HG02981 (cell line): ENCODE results near the gene DYNC1I1.

Experiments used
- ATAC-seq: cut with Tn5 transposase; IDR thresholded peaks from one replicate; pipeline ENCODE4 v1.9.1; 2021; ENCODE audit warnings: mild to moderate bottlenecking, moderate library complexity; ENCODE audit not compliant: unreplicated experiment

The DYNC1I1 gene

DNA sequence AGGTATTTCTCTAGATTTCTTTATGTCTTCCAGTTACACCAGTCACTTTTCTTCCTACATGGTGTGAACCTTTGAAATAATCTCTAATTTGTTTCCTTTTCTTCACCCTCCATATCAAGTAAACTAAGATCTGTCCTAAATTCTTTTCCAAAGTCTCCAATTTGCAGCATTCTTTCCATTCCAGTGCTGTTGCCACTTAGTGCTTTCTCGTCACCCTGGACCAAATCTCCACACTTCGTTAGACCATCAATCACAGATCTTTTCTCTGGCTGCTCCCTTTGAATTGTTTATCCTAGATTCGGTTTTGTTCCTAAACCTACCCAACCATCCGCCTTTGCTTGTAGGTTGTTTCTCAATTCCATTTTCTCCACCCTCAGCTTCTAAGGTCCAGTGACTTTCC lies 74.7 kb downstream of the DYNC1I1 start:
- no peak for ATAC-seq

DNA sequence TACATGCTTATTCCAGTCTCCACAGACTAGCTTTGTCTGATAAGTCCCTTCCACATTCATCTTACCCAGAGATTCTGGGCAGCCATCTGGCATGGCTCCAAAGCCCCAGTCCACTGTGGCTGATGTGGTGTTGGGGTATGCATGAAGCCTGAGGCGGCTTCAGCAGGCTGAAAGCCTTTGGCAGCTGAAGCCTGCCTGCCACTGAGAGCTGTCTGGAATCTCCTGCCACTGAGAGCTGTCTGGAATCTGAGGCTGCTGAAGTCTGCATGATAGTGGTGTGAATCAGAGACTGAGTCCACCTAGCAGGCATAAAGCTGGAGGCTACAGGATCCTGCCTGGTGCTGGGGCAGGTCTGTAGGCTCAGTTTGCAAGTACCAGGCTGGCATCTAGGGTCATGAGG lies 87.1 kb downstream of the DYNC1I1 start:
- no peak for ATAC-seq

DNA sequence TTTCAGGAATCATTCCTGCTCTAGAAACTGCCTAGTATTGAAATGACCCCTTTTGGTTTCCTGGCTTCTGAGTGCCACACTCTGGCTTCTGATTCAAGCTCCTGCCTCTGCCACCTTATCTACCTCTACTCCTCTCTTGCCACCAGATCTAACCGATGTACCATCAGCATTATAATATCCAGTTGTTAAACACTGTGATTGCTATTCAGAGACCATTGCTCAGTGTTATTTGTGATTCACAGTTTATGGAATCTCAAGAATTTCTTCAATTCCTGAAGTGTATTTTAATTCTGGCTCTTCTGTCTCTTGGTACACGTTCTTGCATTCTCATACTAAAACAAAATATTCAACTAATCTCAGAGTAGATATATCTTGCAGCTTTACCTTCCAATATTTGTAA lies 88.7 kb downstream of the DYNC1I1 start:
- no peak for ATAC-seq

DNA sequence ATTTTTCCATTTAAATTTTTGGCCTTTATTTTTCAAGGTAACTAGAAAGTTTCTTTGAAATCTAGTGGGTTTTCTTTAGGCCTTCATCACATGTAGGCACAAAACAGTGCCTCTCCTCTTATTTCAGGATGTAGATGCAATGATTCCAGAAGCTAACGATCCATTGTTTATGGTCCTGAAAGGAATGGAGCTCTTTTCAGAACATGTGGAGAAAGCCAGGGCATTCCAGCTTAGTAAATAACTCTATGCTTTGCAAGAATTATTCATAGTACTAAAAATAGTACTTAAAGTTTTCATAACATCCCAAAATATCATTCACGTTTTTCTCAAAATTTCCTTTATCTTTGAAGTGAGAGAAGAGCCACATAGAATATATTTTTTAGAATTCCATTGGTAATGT lies 91.3 kb downstream of the DYNC1I1 start:
- ATAC-seq, result no peak

DNA sequence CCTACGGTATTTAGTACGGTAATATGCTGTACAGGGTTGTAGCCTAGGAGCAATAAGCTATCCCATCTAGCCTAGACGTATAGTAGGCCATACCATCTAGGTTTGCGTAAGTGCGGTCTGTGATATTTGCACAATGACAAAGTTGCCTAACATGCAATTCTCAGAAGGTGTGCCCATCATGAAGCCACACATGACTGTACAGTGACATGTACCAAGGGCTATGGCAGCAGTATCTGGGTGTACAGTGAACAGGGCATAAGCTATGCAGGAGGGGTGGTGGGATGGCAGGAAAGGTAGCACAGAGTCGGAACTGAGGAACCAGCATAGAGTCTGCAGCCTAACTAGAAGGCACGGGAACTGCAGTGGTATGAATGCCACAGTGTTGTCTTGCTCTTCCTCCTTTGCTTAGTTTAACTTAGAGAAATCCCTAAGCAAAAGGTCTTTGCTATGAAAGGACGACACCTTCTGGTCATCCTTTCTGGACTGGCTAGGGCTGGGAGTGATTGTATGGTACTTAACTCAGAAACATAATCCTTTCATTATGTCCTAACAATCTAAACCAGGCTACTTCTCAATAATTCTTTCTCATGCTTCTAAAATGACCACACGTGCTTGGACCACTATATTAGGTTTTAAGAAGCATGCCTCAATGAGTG lies 93.5 kb downstream of the DYNC1I1 start:
- ATAC-seq, result no peak

DNA sequence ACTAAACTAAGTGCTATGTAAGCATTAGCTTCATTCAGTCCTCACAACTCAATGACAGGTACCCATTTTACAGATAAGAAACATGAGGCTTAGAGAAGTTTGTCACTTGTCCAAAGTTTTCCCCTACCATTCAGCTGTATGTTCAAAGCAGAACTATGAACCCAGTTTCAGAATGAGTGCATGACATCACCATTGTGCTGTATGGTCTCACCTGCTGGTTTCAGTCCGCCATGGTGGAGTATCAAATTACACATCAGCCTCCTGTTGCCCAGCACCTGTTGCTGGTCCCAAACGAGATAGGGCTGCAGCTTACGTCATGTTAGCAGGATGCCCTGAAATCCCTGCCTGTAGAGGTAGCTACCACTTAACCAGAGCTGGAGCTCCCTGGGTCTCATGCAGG lies 95.0 kb downstream of the DYNC1I1 start:
- peak; percentile 83 for ATAC-seq

DNA sequence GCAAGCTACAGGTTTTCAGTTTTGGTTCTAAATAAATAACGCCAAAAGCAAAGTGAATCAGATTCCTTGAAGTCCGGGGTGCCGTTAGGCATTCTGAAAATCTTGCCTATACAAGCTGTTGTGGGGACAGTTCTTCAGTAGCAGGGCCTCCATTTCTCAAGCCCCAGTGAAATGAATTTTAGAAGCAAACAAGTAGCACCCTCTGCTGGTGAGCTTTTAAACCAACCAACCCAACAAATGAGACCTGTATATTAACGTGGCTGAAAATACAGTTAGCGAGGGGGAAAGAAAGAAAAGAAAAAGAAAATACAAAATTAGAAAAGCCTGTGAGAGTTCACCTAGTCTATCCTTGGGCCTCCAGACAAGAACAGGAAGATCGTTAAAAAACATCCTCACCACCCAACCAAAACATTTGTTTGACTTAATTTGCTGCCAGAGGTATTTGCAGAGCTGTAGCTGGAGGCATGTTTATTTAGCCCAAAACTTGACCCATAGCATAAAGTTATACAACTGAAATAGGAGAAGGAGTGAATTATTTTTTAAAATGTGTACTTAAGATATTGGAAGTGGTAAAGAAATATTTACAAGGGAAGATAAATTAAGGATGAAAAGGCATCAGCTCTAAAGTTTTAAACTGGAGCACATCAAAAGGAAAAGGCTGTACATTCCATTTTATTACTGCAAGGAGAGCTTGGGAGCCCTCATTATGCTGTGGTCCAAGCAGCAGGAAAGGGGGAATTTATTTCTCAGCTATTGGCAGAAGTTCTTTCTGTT lies 98.9 kb downstream of the DYNC1I1 start:
- no peak for ATAC-seq

DNA sequence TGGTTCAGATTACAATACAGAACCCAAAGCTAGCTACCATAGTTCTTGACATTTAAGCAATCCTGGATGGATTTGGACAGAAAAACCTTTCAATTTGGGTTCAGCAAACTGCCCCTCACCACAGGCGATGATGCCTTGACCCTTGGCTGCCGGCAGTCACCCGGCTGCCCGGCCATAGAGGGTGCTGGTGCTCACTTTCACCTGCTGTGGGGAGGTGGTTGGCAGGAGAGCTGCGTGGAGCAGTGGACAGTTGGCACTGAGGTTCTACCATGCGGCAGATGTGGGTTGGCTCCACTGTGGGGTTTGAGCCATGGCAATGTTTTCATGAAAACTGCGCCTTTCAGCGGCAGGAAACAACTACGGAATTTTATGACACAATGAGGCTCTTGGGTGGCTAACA lies 99.5 kb downstream of the DYNC1I1 start:
- no peak for ATAC-seq

DNA sequence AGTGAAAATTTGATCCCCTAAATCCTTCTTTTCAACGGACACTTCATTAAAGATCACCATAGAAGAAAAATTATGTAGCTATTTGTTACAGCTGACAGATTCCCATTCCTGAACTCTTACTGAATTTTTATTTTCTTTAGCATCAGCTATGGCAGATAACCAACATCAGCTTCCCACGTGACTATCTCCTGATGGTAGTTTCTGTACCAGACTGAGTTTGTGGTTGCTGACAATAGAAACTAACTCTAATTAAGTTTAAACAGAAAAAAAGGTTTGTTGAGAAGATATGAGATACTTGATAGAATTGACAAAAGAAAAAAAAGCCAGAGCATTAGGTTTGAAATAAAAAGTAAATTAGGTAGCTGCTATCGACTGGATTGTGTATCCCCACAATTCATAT lies 101.8 kb downstream of the DYNC1I1 start:
- ATAC-seq, result no peak

DNA sequence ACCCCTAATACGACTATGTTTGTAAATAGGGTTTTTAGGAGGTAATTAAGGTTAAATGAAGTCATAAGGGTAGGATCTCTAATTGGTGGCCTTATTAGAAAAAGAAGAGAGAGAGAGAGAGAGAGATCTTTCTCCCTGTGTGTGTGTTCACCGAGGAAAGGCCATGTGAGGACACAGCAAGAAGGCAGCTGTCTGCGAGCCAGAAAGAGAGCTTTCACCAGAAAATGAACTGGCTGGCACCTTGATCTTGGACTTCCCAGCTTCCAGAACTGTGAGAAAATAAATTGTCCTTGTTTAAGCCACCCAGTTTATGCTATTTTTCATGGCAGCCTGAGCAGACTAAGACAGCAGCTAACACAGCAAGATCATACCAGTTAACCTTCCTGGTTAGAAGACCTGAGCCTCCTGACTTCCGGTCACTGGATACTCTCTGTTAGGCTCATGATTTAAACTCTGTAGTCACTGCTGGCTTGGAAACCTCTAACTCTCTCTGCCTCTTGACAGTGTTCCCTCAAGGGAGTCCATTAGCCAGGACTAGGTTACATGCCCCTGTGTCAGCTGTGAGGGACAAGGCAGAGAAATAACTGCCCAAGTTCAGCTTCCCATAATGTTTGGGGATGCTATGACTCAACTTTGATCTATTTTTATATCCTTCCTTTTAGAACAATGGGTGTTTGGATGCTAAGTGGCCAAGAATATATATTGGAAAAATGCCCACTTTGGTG lies 102.3 kb downstream of the DYNC1I1 start:
- no peak for ATAC-seq

DNA sequence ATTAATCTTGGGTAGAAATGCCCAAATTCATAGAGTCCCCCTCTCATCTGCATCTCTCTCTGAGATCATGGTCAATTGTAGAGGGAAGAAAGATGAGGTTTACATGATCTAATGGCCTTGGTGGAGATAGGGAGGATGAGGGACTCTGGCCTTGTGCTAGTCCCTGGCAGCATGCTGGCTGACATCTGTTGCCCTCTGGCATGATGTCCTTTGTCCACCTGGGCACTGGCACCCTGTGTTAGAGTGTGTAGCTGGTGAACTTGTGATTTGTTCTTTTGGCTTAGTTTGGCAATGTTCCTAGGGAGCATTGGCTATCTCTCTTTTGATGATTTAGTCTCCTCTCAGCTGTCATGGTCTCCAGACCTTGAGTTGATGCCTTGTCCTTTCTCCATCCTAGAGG lies 103.2 kb downstream of the DYNC1I1 start:
- no peak for ATAC-seq

DNA sequence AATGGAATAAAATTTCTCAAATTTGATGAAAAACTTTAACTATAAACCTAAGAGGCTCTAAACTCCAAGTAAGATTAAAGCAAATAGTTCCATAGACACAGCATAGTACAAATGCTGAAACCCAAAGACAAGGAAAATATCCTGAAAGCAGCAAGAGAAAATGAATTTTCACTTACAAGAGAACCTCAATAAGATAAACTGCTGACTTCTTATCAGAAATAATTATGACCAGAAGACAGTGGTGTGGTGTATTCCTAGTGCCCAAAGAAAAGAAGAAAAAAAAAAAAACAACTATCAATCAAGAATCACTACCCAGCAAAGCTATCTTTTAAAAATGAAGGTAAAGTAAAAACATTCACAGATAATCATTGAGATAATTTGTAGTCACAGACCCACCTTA lies 106.3 kb downstream of the DYNC1I1 start:
- ATAC-seq, result no peak

DNA sequence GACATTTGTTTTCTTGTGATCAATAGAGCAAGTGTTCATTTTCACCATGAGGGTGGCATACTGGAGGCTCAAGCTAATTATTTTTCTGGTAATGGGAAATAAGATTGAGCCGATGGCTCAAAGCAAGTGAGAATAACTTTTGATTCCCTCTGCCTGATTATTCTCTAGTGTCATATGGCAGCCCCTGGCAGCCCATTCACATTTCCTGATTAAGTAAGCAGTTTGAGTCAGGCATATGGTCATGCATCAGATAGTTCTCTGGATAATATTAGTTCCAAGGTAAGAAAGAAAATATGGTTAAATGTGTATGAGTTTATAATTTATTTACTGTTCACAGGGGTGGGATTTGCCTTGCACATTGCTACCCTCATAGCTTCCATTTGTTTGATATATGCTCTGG lies 109.2 kb downstream of the DYNC1I1 start:
- ATAC-seq, result no peak

DNA sequence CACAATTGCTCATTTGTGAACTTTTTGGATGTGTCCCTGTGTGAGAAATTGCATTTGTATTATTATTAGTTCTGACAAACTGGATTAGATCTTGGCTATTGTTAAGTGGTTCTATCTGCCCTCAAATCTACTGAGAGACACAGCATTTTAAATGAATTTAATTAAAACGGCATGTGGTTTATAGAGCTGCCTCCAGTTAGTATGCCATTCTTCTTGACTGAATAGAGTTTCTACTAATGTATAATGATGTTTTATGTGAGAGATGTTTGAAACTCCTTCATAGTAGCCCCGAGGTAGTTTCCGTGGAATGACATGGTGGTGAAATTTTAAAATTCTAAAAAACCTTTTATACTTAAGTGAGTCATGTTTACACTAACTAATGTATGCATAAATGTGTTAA lies 110.9 kb downstream of the DYNC1I1 start:
- no peak for ATAC-seq

DNA sequence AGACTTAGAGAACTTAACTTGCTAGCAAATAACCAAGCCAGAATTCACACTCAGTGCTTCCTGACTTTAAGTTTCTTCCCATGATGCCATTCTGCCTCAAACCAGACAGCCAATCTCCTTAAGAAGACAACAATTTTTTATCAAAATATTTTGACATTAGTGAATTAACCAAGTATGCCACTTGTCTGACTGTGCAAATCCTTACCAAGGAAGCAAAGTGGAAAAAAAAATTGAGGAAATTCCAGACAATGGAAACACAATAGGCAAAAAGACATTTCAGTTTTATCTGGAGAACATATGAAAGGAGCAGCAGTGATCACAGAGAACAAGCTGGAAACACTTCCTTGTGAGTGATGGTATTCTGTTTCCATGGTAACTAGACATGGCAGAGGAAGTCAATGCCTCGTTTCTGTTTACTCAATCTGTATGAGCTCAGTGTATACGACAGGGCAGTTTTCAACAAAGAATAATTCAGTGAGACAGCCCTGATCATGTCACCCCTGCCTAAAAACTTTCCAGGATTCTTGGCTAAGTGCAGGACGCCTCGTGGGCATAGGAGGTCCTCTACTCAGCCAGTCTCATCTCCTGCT lies 114.2 kb downstream of the DYNC1I1 start:
- no peak for ATAC-seq

DNA sequence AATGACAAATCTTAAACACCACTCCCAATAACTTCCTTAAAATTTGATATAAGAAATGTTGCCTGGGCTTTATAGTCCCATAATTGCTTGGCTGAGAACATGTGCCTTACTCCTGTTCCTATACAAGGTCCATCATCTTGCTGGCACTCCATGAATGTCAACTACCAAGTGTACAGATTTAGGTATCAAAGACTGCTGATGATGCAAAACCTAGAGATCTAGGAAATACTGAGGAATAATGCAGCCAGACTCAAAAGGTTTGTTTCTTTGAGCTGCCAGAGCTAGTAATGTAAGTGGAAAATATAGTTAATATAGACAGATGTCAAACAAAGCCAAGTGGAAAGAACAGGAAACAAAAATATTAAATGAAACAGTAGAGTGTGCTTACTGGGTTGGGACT lies 121.1 kb downstream of the DYNC1I1 start:
- ATAC-seq, result no peak

DNA sequence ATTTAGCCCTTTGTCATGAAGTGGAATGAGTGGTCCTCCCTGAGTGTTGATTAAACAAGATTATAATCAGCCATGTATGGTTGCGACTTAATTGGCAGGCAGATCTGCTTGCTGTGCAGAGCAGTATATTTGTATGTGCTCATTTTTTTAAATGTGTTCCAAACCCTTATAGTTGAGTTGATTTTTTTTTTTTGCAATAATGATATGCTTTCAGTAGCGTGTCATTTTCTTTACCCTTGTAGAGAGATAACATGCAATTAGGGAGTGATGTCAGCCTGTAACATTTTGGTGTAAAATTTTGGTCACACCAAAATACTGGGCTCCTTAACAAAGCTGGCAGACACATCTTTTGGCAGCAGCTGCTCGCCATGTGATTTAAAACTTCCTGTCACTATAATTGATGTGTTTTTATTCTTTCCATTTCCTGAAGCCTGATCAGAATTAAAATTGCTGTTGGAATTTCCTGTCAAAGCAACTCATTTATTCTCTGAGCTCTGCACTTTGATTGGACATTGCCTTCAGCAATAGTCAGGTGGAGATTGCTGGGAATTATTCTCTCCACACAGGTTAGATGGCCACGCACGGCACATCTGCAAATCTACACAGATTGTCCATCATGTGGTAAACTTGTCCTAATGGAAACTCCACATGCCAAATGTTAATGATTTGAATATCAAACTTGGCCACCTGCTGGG lies 125.3 kb downstream of the DYNC1I1 start:
- no peak for ATAC-seq

DNA sequence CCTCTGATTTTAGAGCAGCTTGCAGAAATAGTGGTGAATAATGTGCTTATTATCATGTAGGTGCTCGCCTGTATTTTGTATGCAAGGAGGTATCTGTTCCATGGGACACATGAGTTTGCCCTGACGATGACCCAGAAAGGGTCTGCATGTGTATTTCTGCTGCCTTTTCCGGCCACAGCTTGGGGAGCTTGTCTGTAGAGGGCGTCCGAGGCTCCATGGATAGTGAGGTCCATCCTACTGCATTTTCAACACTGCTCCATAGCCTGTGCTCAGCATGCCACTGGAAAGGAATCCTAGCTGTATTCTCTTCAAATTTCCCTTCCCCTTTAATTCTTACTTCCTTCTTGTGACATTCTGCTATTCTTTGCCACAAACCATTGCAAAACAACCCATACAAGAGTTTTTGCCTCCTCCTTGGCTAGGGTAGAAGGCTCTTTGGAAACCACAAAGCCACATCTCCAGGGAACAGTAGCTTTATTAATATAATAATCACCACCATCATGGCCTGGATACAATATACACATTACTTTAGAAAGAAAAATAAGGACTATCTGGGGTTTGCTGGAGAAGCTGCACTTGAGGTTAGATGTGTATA lies 127.7 kb downstream of the DYNC1I1 start:
- no peak for ATAC-seq

DNA sequence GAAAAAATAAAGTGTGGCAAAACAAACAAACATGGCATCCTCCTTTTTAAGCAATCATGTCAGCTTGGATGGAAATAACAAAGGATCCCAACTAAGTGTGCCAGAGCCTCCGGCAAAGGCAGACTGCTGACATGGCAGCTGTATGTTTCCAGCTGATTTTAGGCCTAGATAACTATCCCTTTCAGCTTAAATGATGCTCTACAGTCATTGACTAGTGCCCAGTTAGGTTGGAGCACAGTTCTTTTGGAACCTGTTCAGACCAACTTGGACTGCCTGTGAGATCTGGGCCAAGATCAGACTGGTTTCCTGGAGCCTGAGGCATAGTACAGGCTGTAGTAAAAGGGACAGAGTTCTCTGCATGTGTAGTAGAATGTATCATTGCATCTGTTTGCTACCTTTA lies 128.7 kb downstream of the DYNC1I1 start:
- no peak for ATAC-seq

DNA sequence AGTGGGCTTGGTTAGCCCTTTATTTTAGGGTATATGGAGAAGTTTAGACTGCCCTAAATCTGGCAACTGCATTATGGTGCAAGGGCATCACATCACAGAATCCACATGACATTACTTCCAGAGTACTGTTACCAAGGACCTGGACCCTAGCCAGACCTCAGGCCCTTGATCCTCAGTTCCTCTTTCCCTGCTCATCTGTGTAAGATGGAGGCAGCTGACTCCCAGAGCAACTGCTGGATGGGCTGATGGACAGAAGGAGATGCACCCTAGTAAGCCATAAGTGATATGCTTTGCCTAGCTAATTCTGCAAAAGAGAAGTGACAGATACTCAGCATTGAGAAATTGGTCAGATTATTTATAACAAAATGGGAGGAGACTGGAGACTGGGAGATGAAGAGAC lies 131.7 kb downstream of the DYNC1I1 start:
- ATAC-seq, result no peak

DNA sequence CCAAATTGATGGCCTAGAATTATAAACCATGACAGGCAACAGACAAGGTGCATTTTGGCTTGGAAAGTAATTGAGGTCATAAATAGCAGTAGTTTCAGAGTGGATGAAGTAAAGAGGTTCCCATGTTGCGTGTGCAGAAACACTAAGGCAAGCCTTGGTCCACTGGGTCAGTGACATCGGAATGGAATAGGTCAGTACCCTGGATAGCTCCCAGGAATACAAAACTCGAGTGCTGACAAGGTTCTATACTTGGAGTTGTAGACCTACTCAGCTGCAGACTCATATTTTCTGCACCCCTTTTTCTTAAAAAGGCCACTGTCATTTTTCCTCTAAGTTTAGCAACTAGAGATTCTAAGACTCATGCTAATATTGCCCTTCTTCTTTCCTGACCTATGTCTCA lies 132.8 kb downstream of the DYNC1I1 start:
- no peak for ATAC-seq
